T47D (cell line): ENCODE data around the gene MMP13.

Experiments
- DNase-seq, 2 experiments: peaks; one replicate each; pipeline versions ENCODE4 v3.0.0 to v3.0.0-alpha.2; 2011 to 2012; ENCODE audit warnings: low read depth in 1 of 2, low spot score in 1 of 2
- JUND ChIP-seq: IDR thresholded peaks from 2 replicates; pipeline ENCODE4 v1.6.1; 2012; ENCODE audit warnings: low read depth
- in situ Hi-C: cut with HindIII; loops from 2 replicates; pipeline ENCODE4 v1.10.0; 2016; ENCODE audit warnings: low sequenced_read_pairs, low pct_unique_long_range_greater_than_20kb

The MMP13 gene

DNA sequence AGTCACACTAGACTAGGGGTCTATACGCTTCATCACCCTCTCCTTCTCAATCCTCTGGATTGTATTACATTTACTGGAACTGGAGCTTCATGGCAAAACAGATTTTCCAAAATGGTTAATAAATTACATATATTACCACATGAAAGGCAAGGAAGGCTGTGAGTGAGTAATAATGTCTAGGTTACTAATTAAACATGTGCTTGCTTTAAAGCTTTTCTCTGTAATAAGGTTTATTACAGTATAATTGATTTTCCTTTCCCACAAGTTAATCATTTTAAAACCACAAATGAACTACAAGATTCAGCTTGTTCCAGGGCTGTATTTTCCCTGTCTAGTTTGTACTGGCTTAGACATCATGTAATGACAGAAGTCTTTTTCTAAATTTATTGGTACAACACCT lies 25.6 kb downstream of the MMP13 start:
- TF ChIP-seq JUND: no peak
- in situ Hi-C loops: no loop called here
- DNase-seq: no peak

DNA sequence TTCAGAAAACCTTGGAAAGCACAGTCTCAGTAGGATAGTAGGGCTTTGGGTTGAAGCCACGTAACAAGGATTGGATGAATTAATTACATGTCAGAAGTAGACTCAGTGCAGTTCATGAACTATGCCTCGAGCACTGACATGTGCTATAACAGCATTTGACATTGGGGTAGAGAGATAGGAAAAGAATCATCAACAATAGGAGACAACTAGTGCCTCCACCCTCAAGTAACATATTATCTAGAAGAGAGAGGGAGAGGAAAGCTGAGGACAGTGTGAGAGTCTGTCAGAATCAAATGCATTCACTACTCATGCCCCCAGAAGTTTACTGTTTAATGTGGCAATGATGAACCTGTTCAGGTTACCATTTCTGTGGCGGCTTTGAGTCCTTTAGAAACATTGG lies 26.4 kb downstream of the MMP13 start:
- in situ Hi-C loops: no loop called here
- no peak for TF ChIP-seq JUND
- DNase-seq: no peak

DNA sequence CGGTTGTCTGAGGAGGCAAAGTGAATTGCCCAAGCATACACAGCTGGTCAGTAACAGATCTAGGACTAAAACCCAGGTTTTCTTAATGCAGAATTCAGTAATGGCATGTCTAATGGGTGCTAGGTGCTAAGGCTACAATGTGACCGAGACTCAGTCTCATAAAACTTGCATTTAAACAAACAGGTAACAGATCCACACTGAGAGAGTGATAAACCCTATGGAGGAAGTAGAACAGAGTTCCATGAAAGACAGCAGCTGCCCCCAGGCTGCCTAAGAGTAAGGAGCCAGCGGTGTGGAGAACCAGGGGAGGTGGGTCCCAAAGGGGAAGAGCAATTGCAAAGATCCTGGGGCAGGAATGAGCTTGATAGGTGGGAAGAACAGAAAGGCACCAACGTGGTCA lies 27.3 kb downstream of the MMP13 start:
- in situ Hi-C loops: no loop called here
- no peak for DNase-seq
- TF ChIP-seq JUND: no peak

GRCh38 chr11:102927624-102927990 lies 27.9 kb downstream of the MMP13 start:
- in situ Hi-C loops: no loop called here
- TF ChIP-seq JUND: no peak
- DNase-seq: no peak

- DNase-seq: no peak
- no peak for TF ChIP-seq JUND
- in situ Hi-C loops: no loop called here
Measured at GRCh38 chr11:102926961-102927623, 28.4 kb downstream of the MMP13 start.

DNA sequence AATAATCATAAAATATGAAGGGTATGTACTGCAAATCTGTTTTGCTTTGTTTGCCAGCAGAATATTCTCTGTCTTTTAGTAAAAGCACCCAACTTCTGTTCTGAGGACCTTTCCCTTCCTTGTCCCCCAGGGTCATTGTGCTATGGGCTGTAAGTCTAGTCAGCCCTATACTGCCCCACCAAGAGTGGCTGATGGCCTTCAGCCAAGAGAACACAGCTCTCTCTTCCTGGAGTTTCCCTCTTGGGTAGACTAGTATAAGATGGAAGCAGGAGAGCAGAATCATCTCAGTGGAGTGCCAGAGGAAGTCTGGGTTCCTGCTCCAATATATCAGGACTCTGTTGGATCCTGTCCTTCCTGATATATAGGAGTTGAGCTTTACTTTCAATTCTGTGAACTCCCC lies 29.0 kb downstream of the MMP13 start:
- no peak for TF ChIP-seq JUND
- in situ Hi-C loops: no loop called here
- no peak for DNase-seq

DNA sequence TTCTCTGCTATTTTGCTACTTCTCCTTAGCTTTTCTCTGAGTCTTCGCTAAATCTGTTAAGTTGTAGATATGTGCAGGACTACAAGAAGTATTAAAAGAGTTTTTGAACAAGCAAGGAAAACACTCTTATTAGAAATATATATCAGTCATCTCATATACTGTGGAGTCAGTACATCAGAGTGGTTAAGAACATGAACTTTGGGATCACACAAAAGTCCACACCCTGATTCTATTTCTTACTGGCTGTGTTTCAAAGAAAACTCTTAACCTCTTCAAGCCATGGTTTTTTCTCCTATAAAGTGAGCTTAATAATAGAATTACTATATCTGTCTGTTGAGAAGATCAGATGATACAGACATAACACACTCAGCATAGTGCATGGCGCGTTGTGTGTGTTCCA lies 29.5 kb downstream of the MMP13 start:
- DNase-seq: no peak
- in situ Hi-C loops: no loop called here

DNA sequence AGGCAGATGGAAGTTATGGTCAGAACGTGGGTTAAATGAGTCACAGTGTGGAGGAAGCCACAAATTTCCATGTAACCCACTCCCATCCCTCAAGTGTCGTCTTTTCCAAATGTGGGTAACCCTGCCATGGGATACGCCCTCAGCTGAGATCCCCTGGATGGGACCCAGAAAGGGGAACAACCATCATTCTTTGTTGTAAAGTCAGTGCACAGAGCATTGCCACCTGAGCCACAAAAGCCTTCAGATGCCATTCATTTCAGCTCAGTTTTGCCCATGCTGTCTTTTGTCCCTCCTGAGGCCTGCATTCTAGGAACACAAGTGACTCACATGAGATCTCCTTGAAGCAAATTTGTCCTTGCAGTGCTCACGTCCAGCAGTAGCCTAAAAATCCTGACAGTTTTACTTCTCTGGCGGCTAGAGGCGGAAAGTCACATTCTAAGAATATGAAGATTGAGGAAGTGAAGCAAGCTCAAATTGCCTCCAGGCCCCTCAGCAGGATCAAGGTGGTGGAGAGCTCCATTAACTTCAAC lies 30.6 kb downstream of the MMP13 start:
- peak in 1 of 2 experiments; percentile 11 for DNase-seq
- in situ Hi-C loops: no loop called here
- TF ChIP-seq JUND: no peak

More for the DNA sequence above, 29.5 kb downstream of the MMP13 start:
- TF ChIP-seq JUND: no peak

DNA sequence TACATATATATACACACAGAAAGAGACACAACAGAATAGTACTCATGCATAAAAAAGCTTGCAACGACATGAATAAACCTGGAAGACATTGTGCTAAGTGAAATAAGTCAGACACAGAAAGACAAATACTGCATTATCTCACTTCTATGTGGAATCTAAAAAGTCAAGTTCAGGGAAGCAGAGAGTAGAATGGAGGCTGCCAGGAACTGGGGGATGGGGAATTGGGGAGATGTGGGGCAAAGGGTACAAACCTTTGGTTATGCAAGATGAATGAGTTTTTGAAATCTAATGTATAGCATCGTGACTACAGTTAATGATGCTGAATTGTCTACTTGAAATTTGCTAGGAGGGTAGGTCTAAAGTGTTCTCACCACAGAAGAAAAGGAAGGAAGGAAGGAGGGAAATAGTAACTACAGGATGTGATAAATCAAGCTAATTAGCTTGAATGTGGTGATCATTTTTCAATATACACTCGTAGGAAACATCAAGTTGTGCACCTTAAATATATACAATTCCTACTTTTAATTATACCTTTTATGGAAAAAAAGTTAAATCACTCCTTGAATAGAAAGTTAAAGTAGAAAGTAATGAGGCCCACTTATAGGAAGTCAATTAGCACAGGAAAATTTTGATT lies 33.8 kb downstream of the MMP13 start:
- no peak for TF ChIP-seq JUND
- DNase-seq: no peak
- in situ Hi-C loops: no loop called here

DNA sequence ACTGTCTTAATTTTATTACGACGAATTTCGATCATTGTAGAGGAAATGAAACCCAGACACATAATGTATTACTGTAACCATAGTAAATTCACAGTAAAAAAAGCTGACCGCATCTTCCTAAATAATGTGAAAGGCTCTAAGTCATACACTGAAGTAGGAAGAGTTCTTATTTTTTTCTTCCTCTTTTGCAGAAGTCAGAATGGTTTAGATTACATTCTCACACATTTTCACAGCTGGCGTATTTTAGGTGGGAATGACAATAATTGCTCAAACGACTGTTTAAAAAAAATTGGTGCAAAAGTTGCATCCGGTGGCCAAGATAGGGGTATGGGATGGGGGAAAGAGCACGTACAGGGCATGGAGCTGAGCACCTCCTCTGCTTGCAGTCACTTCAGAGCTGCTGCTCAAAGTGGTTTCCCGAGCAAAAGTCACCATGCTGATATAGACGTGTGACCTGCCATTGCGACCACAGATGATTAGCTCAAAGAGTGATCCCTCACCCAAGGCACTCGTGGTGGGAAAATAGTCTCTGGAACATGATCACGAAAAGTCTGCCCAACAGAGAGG lies 35.3 kb downstream of the MMP13 start:
- no peak for DNase-seq
- TF ChIP-seq JUND: no peak
- in situ Hi-C loops: no loop called here

DNA sequence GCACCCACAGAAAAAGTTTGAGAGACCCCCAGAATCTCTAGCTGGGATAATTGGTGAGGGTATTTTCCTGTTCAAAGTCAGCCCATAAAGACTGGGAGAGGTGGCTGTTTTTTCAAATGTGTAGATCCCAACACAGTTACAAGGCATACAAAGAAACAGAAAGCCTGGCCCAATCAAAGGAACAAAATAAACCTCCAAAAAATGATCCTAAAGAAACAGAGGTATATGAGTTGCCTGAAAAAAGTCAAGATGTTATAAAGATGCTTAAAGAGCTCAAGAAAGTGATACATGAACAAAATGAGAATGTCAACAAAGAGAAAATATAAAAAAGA lies 40.5 kb downstream of the MMP13 start:
- no peak for TF ChIP-seq JUND
- in situ Hi-C loops: no loop called here
- DNase-seq: no peak

DNA sequence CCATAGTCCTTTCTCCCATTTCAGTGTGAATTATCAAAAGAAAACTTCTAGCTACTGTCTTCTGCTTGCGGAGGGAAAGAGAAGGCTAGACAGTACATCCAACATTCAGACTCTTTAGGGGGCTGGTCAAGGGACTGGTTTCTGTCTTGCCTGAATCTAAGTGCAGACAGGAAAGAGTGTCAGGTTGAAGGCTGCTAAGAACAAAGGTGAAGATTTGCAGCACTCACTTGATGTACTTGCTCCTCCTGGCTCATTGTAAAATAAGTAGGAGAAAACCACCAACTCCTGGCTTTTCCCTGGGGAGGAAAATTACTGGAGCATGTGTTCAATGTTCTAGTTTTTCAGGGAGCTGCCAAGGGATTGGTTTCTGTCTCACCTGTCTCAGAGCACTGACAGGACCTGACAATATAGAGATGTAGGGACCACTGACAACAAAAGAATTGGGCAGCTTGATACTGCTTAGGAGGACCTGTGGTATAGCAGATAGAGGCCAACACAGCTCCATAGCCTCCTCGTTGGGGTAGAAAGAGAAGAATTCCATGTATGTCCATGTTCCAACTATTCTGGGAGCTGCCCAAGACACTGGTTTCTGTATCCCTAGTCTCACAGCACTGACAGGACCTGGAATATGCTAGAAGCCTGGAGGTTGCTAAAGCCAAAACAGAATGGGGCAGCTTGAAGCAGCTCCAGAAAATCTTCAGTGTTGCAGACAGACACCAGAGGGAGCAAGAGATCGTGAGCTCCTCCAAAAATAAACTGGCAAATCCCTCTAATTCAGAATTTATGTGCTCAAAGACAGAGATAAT lies 41.1 kb downstream of the MMP13 start:
- in situ Hi-C loops: no loop called here
- no peak for TF ChIP-seq JUND
- peak; percentile 45 to 67 for DNase-seq

DNA sequence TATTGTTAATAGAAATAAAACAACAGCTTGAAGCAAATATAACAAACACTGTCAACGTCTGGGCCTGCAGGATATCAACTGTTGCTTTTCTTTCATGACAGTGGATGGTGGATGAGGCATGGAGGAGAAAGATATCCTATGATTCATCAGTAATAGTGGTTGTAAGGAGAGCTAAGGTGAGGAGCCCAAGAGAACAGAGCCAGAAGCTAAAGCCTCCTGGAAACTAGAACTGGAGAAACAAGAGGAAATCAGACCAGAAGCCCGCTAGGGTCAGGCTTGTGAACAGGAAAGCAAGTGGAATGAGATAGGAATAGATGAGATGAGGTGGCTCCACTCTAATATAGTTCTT lies 43.1 kb downstream of the MMP13 start:
- DNase-seq: no peak
- TF ChIP-seq JUND: no peak

More for the DNA sequence above, 43.1 kb downstream of the MMP13 start:
- in situ Hi-C loops: no loop called here
